Kidney epithelial cell (primary cell): ENCODE results near the gene CCDC138. TPM values are rescaled to one million over a fixed set of nuclear protein-coding genes. Genes with fewer than 3 reads are reported as not detected.
"Not testable (repeated sequence)": the region's sequence is repeated elsewhere in the genome, so short reads cannot be mapped to it uniquely, and the experiment has no call there.

Experiments used
- DNase-seq: peaks from one replicate; pipeline ENCODE4 v3.0.0-alpha.2; 2010; ENCODE audit warnings: low read depth
- H3K27me3 ChIP-seq: 2 replicates; pipeline ENCODE4 v1.6.0; 2011; ENCODE audit warnings: low read length; ENCODE audit not compliant: control insufficient read depth, insufficient read depth
- H3K36me3 ChIP-seq: 2 replicates; pipeline ENCODE4 v1.5.1; 2011; ENCODE audit warnings: low read length; ENCODE audit not compliant: control insufficient read depth, insufficient read depth
- H3K4me3 ChIP-seq: 2 replicates; pipeline ENCODE4 v1.5.1; 2011; ENCODE audit warnings: low read depth, mild to moderate bottlenecking, control low read depth, low read length
- CTCF ChIP-seq: IDR thresholded peaks from 2 replicates; pipeline ENCODE4 v1.5.1; 2011; ENCODE audit warnings: mild to moderate bottlenecking, moderate library complexity, low read length, control low read depth, inconsistent platforms; ENCODE audit not compliant: insufficient read depth, poor library complexity, severe bottlenecking
- total RNA-seq: library from RNA; depleted of rRNA; stranded (reverse); fragments of >200 nt; gene quantifications from 2 replicates; pipeline ENCODE4 v1.2.3, GENCODE V29; 2015

The CCDC138 gene, protein sequence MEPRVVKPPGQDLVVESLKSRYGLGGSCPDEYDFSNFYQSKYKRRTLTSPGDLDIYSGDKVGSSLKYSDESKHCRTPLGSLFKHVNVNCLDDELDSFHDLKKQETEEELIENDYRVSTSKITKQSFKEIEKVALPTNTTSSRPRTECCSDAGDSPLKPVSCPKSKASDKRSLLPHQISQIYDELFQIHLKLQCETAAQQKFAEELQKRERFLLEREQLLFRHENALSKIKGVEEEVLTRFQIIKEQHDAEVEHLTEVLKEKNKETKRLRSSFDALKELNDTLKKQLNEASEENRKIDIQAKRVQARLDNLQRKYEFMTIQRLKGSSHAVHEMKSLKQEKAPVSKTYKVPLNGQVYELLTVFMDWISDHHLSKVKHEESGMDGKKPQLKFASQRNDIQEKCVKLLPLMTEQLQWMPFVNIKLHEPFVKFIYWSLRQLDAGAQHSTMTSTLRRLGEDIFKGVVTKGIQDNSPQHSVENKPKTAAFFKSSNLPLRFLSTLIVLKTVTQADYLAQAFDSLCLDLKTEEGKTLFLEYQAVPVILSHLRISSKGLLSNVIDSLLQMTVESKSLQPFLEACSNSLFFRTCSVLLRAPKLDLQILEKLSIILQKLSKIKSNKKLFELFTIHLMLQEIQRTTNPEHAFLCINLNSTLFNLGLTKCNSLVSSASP
- 3.0 and 3.7 TPM in 2 replicates for total RNA-seq

- DNase-seq: peak; percentile 38
- Histone ChIP-seq H3K27me3 (no peaks in the 10 kb centered on the region), H3K36me3 (peaks cover 4% of the 10 kb centered on the region), H3K4me3 (peak within 1 kb of the TSS; percentile 65)
- TF ChIP-seq CTCF: no peak
Observed at GRCh38 chr2:108786354-108787215, at the start of gene CCDC138. TSS of gene CCDC138 (plus strand) at chr2:108786771. CDS start at chr2:108786823, 52 bp downstream.

- H3K27me3 ChIP-seq: not testable (repeated sequence)
Observed at GRCh38 chr2:108757973-108758372, 28.6 kb upstream of the CCDC138 start.

GRCh38 chr2:108762618-108763017 is 24.0 kb upstream of the CCDC138 start:
- not testable (repeated sequence) for H3K4me3 ChIP-seq, H3K36me3 ChIP-seq, DNase-seq, H3K27me3 ChIP-seq

More at GRCh38 chr2:108757973-108758372, 28.6 kb upstream of the CCDC138 start:
- H3K4me3 ChIP-seq, DNase-seq, H3K36me3 ChIP-seq: not testable (repeated sequence)

DNA sequence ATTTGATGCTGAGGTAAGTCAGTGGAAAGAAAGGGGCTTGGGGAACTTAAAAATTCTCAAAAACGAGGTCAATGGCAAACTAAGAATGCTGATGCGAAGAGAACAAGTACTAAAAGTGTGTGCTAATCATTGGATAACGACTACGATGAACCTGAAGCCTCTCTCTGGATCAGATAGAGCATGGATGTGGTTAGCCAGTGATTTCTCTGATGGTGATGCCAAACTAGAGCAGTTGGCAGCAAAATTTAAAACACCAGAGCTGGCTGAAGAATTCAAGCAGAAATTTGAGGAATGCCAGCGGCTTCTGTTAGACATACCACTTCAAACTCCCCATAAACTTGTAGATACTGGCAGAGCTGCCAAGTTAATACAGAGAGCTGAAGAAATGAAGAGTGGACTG is 19.9 kb upstream of the CCDC138 start:
- not testable (repeated sequence) for DNase-seq, H3K27me3 ChIP-seq, H3K36me3 ChIP-seq

GRCh38 chr2:108767859-108768258 is 18.7 kb upstream of the CCDC138 start:
- DNase-seq, H3K36me3 ChIP-seq, H3K4me3 ChIP-seq, H3K27me3 ChIP-seq: not testable (repeated sequence)

More for the DNA sequence above, 19.9 kb upstream of the CCDC138 start:
- H3K4me3 ChIP-seq: not testable (repeated sequence)

DNA sequence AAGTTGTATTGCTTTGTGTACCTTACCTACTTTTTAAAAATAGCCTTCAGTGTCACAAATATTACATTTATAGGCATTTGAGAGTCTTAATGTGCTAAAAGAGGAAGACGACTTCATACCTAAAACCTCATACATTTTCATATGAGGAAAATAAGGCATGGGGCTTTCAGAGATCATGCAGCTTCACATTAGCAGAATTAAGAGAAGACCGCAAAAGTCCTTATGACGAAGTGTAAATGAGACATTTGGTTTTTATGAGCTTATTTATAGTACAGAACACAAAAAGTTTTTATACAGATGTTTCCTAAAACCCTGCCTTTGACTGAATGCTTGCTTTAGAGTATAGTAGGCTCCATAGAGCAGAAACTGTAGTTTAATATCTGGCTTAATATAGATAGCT is 10.1 kb upstream of the CCDC138 start:
- H3K27me3 ChIP-seq: no peaks in the 10 kb centered on the region
- no peak for DNase-seq
- no peak for TF ChIP-seq CTCF
- H3K36me3 ChIP-seq: no peaks in the 10 kb centered on the region
- no peak overlapping the region for H3K4me3 ChIP-seq

GRCh38 chr2:108778857-108779256 is 7.7 kb upstream of the CCDC138 start:
- Histone ChIP-seq H3K4me3 (no peak overlapping the region), H3K36me3 (peaks cover 4% of the 10 kb centered on the region), H3K27me3 (no peaks in the 10 kb centered on the region)
- TF ChIP-seq CTCF: no peak
- no peak for DNase-seq
